Colon (tissue), 2 donors: ENCODE results near the gene CD226.
"Not testable (repeated sequence)": the region's sequence is repeated elsewhere in the genome, so short reads cannot be mapped to it uniquely, and the experiment has no call there.

Experiments used
- FAIRE-seq: peaks from 2 replicates; lab custom pipeline; 2012; peaks lifted over from hg19 to GRCh38; lab: Jason Lieb, UNC
- donor health status: control.
- donor health status: control.

Gene CD226

GRCh38 chr18:69947361-69948133 is at the start of gene CD226:
Gene CD226 (minus strand): TSS chr18:69947873. CDS start chr18:69947406, 467 bp downstream.
- FAIRE-seq = no peak

DNA sequence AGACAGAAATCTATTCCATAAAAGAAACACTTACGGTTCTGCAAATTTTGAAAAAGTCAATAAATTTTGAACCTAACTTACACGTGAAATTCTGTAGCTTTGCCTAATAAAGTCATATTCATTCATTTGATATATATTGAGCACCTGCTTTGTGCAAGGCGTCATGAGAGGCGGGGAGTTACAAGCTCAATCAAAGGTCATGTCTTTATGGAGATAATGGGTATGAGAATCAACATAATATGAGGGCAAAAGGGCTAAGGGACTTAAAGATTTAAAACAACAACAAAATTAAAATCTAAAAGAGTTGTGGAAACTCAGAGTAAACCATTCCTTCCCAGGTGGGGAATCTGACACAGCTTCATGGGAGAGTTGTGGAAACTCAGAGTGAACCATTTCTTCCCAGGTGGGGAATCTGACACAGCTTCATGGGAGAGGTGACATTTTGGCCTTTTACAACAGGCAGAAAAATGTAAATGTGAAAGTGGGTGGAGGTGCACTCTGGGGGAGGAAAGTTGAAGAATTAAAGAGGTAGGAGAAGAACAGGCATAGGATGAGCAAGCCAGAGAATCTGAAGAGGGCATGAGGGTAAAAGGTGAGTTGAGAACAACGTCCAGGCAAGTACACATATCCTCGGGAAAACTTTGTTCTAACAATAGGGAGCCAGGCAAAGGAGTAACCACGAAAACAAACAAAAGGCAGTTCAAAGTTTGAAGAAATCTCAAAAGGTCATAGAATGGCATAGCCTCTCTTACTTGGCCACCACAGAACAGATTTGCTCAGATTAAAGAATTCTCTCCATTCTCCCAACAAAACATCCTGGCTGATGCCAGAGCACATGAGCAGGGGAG is 49.5 kb upstream of the CD226 start:
- no peak for FAIRE-seq

DNA sequence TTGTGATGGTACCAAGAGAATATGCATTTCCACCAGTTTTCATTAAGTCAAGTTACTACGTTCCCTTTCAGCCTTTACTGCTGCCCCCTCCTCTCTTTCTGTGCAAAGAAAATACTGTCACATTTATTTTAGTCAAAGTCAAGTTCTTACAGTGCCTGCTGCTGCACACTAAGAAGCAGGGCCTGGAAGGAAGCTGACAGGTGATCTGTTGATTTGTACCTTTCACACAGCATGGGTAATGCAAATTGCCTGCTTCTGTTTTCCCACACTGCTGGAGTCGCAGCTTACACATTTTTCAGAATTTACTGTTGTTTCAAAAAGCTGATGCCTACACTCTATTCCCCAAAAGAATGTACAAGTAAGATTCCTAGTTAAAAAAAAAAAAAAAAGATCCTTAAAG is 48.7 kb upstream of the CD226 start:
- no peak for FAIRE-seq

- FAIRE-seq = no peak
Observed at GRCh38 chr18:69995774-69996173, 48.1 kb upstream of the CD226 start.

DNA sequence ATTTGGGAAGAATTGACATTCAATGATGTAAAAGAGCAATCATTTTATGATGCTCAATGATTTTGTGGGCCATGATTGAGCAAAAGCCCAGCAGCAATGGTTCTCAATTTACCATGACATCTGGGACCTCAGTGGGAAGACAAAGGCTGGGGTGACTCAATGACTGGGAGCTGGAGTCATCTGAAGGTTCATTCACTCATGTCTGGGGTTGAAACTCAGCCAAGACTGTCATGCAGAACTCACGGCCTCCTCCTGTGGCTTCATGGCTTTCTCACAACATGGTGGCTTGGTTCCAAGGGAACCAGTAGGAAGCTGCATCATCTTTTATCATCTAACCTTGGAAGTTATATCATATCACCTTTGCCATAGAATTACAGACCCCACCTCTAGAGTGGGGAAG is 45.1 kb upstream of the CD226 start:
- FAIRE-seq = no peak

GRCh38 chr18:69987870-69988269 is 40.2 kb upstream of the CD226 start:
- no peak for FAIRE-seq

GRCh38 chr18:69985239-69985638 is 37.6 kb upstream of the CD226 start:
- FAIRE-seq = no peak

DNA sequence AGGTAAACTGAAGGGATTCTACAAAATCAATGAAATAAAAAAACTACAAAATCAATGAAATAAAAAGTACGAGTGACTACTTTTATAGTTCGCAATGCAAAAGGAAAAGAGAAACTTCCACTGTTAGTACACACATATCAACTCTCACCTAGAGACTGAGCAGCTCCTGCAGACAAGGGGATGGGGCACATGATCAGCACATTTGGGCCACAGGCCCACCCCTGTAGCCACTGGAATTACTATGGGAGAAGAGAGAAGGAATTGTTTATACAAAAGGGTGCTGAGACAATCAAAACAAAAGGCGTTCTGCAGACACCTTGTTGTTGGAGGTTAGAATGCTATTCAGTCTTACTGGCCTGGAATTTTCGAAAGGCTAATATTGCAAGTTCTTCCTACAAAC is 34.7 kb upstream of the CD226 start:
- FAIRE-seq = no peak

DNA sequence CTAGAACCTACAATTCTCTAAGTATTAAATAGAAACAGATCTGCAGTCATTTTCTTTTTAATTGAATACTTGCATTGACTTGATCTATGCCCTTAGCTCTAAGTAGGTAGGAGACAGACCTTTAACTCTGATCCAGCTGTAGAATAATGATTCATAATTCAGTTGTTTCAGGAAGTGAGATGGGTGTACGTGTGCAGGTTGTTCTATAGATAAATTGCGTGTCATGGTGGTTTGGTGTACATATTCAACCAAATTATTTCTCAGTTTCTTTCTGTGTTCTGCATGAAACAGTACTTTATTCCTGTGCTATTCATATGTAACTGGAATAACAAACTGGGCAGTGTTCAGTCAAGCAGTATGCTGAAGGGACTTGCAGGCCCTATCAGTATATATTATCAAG is 34.3 kb upstream of the CD226 start:
- FAIRE-seq = no peak

DNA sequence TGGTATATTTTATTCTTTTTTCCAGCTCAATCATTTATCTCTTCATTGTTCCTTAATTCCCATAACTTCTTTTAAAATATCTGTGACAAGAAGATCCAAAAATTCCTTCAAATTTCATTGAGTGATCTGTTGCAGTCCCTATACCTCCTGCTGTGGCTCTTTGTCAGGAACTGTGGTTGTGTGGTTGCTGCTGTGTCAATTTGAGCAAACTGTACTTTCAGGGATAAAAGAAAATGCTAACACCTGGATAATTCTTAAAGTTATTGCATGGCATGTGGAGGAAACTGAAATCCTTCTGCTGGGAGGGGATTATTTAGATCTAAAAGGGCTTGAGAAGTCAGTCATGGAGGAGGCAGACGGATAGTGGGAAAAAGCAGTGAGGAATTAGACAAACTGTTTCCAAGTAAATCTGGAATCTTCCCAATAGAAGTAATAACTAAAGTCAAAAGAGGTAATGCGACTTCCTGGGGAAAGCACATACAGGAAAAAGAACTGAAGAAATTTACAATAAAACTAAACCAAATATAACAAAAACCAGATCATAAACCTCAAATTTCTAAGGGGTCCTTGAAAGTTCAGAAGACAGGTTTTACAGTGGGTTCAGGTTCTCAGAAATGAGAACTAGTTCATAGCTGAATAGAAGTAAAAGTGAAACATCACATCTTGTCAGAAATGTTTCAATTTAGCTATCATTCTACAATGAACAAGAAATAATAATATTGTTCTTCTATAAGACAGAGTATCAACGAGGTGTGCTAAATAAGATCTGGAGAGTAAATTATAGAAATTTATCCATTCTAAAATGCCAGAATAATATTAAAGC is 33.5 kb upstream of the CD226 start:
- FAIRE-seq = no peak

- FAIRE-seq = no peak
Observed at GRCh38 chr18:69980509-69980908, 32.8 kb upstream of the CD226 start.

DNA sequence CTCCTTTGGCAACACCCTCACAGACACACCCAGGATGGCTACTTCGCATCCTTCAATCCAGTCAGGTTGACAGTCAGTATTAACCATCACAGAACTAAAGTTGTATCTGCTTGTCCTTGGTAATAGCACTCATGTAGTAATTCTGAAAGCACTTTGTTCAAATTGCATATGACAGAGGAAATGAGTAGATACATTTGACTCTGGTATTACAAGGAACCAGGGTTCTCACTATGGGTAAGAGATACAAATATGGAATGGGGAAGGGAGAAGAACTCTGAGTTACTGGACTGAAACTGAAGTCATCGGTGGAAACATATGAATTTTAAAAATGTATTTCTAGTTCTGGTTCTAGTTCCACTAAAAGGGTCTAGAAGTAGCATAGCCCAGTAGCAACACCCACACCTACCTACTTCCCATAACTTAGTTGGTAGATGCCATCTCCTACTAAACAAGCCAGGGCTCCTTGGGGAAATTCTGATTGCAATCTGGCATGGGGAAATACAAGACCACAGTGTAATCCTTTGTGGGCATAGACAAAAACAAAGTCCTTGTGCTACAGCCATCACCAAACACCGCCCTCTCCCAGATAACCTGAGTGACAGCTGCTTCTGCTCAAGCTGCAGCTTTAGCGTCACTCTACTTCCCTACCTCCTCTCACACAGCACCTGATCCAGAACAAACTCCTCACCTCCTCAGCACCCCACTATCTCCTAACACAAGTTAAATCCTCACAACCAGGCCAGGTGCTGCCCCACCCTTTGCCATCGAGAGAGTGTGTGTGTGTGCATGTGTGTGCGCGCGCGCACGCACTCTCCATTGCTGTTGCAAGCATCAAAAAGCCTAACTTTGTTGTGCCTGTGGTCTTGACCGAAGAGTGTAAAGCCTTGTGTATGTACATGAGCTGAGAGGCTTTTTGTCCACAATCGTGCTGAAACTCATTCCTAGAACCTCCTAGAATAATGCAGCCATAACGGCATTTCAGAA is 31.4 kb upstream of the CD226 start:
- FAIRE-seq = no peak

DNA sequence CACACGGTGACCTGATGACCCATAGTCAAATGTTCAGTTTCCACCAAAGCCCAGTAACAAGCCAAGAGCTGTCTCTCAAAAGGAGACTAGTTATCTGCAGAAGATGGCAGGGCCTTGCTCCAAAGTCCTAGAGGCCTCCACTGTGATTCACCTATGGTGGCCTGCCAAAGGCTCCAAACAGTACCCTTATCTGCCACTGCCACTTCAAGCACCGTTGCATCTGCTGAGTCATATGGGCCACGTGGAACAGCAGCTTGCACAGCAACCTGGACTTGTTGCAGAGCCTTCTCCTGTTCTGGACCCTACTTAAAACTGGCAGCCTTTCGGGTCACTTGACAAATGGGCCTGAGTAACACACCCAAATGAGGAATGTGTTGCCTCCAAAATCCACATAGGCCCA is 27.6 kb upstream of the CD226 start:
- not testable (repeated sequence) for FAIRE-seq

DNA sequence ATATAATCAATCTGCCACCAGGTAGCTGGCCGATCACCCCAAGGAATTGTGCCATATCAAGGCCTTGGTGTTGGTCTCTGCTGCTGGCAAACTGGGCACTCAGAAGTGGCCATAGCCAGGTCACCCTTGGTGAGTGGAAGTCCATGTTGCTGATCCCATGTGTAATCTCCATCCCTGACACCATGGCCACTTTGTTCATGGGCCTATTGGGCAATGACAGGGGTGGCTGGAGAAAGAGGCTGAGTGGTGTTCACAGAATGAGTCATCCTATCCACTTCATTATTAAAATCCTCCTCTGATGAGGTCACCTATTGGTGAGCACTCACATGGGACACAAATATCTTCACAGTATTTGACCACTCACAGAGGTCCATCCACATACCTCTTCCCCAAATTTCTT is 26.7 kb upstream of the CD226 start:
- FAIRE-seq = no peak

DNA sequence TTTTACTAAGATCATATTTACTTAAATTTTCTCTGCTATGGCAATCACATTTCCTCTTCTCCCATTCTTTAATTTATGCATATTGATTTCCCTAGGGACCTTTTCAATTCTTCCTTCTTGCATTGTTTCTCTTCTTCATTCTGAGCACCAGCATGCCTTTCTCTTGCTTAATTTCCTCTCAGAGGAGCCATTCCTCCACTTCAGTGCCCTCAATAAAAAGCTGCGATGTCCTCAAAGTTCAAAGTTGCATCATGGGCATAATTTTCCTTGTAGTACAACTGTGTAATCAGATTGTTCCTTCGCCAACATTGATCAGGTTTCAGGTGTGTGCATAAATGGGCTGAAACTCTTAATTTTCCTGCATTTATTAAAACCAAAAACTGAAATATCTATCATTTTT is 21.8 kb upstream of the CD226 start:
- FAIRE-seq = no peak

GRCh38 chr18:69968039-69968438 is 20.4 kb upstream of the CD226 start:
- no peak for FAIRE-seq

GRCh38 chr18:69963196-69963595 is 15.5 kb upstream of the CD226 start:
- no peak for FAIRE-seq

- no peak for FAIRE-seq
Observed at GRCh38 chr18:69961718-69962117, 14.0 kb upstream of the CD226 start.

DNA sequence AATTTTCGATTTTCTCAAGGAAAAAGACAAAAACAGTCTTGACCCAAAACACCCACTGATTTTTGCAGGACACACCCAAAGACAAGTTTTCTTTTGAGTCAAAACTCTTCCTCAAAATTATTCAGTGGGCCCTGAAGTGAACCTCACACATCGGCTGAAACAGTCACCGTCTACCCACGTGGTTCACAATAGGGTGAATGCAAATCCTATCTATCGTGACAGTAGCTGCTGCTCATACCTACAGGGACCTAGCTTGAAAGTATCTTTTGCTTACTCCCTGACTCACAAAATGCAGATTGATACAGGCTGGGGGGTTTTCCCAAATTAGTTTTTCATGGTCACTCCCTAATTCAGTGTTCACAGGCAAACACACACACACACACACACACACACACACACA is 10.7 kb upstream of the CD226 start:
- no peak for FAIRE-seq

DNA sequence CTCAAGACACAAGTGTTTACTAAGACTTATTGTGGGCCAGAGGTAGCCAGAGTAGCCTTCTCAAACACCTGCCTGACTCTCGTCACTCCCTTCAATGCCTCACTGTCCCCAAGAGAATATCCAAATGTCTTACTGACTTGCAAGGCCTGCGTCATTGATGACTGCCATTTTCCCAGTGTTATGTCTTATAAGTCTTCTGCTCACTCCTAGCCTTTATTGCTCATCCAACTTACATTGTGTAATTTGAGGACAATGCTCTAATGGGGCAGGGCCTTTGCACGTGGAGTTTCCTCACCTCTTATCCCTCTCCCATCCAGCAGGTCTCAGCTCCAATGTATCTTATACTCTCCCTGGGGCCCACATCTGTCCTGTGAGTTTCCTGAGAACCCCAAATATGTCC is 10.1 kb upstream of the CD226 start:
- no peak for FAIRE-seq
